ENCODE results near the gene GFAP.

DNA sequence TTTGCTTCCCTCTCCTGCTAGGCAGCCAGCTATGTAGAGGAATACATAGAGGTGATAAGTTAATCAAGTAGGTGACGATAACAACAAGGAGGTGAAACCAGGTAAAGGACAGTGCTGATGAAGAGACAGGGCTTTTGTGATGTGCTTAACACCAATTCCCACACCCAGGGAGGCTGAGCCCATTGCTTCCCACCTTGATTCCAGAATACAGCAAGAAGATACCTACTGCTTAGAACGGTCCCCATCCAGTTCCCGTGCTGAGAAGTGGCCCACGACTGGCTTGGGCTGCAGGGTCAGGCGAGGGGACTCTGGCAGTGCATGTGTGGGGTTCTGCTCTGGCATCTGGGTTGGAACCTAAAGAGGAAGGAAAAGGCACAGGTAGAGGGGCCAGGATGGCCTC lies 16.1 kb upstream of the GFAP start:
- TF ChIP-seq, protein P1, sequence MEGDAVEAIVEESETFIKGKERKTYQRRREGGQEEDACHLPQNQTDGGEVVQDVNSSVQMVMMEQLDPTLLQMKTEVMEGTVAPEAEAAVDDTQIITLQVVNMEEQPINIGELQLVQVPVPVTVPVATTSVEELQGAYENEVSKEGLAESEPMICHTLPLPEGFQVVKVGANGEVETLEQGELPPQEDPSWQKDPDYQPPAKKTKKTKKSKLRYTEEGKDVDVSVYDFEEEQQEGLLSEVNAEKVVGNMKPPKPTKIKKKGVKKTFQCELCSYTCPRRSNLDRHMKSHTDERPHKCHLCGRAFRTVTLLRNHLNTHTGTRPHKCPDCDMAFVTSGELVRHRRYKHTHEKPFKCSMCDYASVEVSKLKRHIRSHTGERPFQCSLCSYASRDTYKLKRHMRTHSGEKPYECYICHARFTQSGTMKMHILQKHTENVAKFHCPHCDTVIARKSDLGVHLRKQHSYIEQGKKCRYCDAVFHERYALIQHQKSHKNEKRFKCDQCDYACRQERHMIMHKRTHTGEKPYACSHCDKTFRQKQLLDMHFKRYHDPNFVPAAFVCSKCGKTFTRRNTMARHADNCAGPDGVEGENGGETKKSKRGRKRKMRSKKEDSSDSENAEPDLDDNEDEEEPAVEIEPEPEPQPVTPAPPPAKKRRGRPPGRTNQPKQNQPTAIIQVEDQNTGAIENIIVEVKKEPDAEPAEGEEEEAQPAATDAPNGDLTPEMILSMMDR (IDR thresholded peaks at IDR 0.05; ENCODE audit: low read depth, low read length, missing input control), result no peak
- TF ChIP-seq EGR1 (IDR thresholded peaks at IDR 0.05; ENCODE audit: low read depth in 2 of 2) (no peak), FOXA1 (IDR thresholded peaks at IDR 0.05) (no peak), GABPA (IDR thresholded peaks at IDR 0.05 in 1 of 2, conservative IDR thresholded peaks at IDR 0.05 in 1 of 2) (no peak), TAF1 (conservative IDR thresholded peaks at IDR 0.05) (no peak), RAD21 (IDR thresholded peaks at IDR 0.05) (no peak), YY1 (IDR thresholded peaks at IDR 0.05) (no peak), JUND (IDR thresholded peaks at IDR 0.05) (no peak)
- TF ChIP-seq, protein P2, sequence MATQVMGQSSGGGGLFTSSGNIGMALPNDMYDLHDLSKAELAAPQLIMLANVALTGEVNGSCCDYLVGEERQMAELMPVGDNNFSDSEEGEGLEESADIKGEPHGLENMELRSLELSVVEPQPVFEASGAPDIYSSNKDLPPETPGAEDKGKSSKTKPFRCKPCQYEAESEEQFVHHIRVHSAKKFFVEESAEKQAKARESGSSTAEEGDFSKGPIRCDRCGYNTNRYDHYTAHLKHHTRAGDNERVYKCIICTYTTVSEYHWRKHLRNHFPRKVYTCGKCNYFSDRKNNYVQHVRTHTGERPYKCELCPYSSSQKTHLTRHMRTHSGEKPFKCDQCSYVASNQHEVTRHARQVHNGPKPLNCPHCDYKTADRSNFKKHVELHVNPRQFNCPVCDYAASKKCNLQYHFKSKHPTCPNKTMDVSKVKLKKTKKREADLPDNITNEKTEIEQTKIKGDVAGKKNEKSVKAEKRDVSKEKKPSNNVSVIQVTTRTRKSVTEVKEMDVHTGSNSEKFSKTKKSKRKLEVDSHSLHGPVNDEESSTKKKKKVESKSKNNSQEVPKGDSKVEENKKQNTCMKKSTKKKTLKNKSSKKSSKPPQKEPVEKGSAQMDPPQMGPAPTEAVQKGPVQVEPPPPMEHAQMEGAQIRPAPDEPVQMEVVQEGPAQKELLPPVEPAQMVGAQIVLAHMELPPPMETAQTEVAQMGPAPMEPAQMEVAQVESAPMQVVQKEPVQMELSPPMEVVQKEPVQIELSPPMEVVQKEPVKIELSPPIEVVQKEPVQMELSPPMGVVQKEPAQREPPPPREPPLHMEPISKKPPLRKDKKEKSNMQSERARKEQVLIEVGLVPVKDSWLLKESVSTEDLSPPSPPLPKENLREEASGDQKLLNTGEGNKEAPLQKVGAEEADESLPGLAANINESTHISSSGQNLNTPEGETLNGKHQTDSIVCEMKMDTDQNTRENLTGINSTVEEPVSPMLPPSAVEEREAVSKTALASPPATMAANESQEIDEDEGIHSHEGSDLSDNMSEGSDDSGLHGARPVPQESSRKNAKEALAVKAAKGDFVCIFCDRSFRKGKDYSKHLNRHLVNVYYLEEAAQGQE (IDR thresholded peaks at IDR 0.05), result no peak
- TF ChIP-seq, protein P3, sequence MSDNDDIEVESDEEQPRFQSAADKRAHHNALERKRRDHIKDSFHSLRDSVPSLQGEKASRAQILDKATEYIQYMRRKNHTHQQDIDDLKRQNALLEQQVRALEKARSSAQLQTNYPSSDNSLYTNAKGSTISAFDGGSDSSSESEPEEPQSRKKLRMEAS (IDR thresholded peaks at IDR 0.05), result no peak

Measured in liver (tissue), 3 donors.